Omental fat pad (tissue), 4 donors: ENCODE measurements around the gene POU6F2. TPM values are rescaled to one million over a fixed set of nuclear protein-coding genes. Genes with fewer than 3 reads are reported as not detected.

Source experiments
- ATAC-seq: fragments of 150-250 bp; one replicate; pipeline ENCODE4 v1.9.1; 2016; ENCODE audit warnings: mild to moderate bottlenecking, moderate library complexity; ENCODE audit not compliant: low FRiP score
- DNase-seq: peaks from one replicate; pipeline ENCODE4 v3.0.0-alpha.2; 2019; ENCODE audit warnings: low spot score
- total RNA-seq, 4 donors: library from RNA; depleted of rRNA; stranded (reverse); fragments of >200 nt; gene quantifications; one replicate each; pipeline ENCODE4 v1.1.0, GENCODE V29; 2016
- TF ChIP-seq, protein P1 (sequence below), 3 donors: fragments of 450-650 bp; IDR thresholded peaks; one replicate each; pipeline ENCODE4 v1.5.1; 2016 to 2017; ENCODE audit warnings: antibody characterized with exemption in 3 of 3, mild to moderate bottlenecking in 3 of 3, moderate library complexity in 2 of 3

POU6F2 gene
- total RNA-seq, 4 donors from 2014 or later: 0.12 to 0.56 (median 0.37) TPM; not detected in 1

DNA sequence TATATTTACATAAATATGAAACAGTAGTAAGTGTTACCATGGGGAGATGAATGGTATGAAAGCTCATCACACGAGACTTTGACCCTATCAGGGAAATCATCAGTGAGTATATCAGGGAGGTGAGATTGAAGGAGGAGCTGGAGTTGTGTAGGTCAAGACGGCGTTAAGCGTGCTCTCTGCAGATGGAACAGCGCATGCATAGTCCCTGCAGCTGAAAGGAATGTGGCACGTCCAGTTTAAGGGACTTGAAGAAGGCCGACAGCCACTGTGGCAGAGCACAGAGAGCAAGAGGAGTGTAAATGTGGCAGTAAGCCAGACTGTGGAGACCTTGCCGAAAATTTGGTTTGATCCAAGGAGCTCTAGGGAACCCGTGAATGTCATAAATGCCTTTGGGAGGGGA lies 38.9 kb downstream of the POU6F2 start:
- no peak for DNase-seq
- TF ChIP-seq, protein P1, sequence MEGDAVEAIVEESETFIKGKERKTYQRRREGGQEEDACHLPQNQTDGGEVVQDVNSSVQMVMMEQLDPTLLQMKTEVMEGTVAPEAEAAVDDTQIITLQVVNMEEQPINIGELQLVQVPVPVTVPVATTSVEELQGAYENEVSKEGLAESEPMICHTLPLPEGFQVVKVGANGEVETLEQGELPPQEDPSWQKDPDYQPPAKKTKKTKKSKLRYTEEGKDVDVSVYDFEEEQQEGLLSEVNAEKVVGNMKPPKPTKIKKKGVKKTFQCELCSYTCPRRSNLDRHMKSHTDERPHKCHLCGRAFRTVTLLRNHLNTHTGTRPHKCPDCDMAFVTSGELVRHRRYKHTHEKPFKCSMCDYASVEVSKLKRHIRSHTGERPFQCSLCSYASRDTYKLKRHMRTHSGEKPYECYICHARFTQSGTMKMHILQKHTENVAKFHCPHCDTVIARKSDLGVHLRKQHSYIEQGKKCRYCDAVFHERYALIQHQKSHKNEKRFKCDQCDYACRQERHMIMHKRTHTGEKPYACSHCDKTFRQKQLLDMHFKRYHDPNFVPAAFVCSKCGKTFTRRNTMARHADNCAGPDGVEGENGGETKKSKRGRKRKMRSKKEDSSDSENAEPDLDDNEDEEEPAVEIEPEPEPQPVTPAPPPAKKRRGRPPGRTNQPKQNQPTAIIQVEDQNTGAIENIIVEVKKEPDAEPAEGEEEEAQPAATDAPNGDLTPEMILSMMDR (IDR thresholded peaks at IDR 0.05): no peak
- no peak for ATAC-seq

DNA sequence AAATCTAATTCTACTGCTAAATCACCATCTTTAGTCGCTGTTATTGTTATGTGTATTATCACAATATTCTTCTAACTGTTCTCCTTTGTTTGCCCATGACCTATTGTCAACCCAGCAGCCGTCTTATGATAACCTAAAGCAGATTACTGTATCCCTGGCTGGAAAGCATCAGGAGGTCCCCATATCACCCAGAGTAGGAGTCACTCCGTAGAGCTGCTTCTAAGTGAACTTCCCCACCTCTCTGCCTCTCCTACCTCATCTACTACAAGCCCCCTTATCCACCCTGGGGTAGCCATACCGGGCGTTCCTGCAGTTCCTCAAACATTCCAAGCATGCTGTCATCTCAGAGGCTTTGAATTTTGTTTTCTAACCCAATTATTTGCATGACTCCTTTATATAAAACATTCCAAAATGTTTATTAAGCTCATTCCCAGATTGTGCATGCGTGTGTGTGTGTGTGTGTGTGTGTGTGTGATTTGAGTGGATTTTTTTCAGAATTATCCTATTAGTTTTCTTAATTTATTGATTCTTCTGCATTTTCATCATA lies 39.7 kb downstream of the POU6F2 start:
- TF ChIP-seq, protein P1 (IDR thresholded peaks at IDR 0.05): no peak
- DNase-seq (no peak), ATAC-seq (no peak)

DNA sequence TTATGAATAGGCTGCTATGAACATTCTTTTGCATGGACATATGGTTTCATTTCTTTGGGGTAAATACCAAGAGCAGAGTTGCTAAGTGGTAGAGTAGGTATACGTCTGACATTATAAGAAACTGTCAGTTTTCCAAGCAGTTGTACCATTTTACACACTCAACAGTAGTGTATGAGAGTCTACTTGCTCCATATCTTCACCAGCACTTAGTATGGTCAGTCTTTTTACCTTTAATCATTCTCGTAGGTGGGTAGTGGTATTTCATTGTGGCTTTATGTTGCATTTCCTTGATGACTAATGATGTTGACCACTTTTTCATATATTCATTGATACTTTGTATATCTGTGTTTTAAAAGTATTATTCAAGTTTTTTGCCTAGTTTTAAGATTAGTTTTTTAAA lies 45.1 kb downstream of the POU6F2 start:
- TF ChIP-seq, protein P1 (IDR thresholded peaks at IDR 0.05): no peak
- no peak for ATAC-seq
- DNase-seq: no peak

DNA sequence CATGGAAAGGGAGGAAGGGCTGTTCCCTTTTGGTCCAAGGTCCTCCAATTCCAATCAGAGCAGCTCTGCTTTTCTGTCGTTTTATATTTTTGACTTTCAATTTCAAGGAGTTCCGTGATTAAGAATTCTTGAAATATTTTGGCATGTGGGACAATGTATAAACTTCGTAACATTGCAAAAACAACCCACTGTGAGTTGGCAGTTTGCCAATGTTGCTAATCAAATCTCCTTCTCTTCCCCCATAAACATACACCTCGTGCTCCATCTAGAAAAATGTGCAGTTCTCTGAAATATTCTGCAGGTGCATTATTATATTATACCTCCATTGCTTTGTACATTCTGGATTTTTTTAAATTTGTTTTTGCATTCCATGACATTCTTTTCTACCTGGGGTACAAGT lies 49.8 kb downstream of the POU6F2 start:
- DNase-seq: no peak
- TF ChIP-seq, protein P1 (IDR thresholded peaks at IDR 0.05): no peak
- no peak for ATAC-seq

DNA sequence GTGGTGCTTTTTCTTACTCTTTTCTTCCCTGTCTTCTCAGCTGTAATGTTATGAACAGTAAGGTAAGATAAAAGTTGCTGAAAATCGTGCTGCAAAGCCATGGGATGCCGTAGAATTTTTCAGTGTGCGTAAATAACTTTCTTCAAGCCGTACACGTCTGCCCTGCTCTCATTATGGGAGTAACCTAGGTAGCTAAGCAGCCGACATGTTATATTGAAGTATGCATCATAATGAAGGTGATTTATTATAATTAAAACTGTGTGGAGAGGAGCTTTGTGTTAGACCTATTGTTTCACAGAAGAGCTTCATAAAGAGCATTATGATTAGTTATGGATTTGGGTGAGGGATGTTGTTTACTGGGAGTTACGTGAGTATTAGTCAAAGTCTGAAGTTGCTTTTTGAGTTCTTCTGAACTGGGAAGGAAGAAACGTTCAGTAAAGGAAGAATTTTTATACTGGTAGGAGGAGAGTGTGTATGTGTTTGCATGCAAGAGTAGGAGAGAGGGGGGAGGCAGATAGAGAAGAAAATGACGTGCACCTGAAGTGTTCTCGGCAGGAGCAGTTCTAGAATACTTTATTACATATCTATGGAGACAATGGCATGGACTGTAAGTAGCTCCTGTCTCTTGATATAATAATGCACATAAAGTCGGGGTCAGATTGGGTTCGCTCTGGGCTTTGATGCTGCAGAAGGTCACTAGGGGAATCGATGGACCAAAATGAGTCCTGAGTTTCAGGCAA lies 56.3 kb downstream of the POU6F2 start:
- ATAC-seq (no peak), DNase-seq (no peak)
- TF ChIP-seq, protein P1 (IDR thresholded peaks at IDR 0.05): no peak

DNA sequence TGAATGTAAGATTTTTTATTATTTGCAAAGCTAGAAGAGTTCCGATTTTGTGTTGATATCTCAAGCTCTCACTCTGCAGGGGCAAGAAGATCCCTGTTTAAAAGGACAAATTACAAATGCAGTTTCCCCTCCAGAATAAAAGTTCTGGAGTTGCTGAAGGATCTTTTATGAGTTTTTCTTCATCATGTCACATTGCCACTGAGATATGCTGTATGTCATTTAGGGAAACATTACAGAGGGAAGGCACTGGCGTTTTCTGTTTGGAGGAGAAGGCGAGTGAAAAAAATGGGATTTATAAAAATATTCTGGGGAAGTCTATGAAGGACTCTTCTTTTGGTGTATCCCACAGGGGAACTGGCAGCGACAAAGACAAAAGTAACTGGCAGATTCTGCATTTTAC lies 57.4 kb downstream of the POU6F2 start:
- ATAC-seq (no peak), DNase-seq (no peak)
- TF ChIP-seq, protein P1 (IDR thresholded peaks at IDR 0.05): no peak

DNA sequence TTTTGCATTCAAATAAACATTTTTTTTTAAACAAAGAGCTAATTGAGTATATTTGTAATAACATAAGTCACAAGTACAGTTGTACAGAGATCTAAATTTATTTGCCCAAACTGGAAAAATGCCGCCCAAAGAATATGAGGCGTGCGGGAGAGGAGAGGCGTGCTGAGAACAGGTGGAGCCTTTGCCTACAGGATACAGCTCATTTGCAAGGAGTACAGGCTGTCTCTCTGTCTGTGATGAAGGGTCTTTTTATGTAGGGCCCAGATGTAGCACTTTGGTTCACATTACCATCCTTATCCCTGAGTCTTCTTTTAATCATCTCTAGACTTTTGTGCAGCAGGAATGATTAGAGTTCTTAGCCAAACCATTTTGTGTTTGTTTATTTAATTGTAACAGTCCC lies 58.2 kb downstream of the POU6F2 start:
- DNase-seq (no peak), ATAC-seq (no peak)
- TF ChIP-seq, protein P1 (IDR thresholded peaks at IDR 0.05): no peak
